Skin epidermis (tissue), 12 donors: Measurements from ENCODE around the gene STK11.

Source experiments
- H3K27ac ChIP-seq, 21 experiments: fragments of 200-600 bp; sonication (generic) in 11 of 21; one replicate each; pipeline ENCODE4 v1.5.0; 2020; ENCODE audit warnings: mild to moderate bottlenecking in 3 of 21, inconsistent platforms in 2 of 21, moderate library complexity in 2 of 21
- H3K4me3 ChIP-seq, 7 experiments: fragments of 200-600 bp; sonication (generic) in 2 of 7; one replicate each; pipeline ENCODE4 v1.5.0; 2020; ENCODE audit warnings: inconsistent platforms in 2 of 7, mild to moderate bottlenecking in 2 of 7, moderate library complexity in 1 of 7

Gene STK11

GRCh38 chr19:1220976-1221903 lies 15.7 kb downstream of the STK11 start:
- Histone ChIP-seq H3K27ac (peak overlapping the region in 5 of 21 experiments; percentile 4 to 64 (median 21)), H3K4me3 (no peak overlapping the region)

- H3K27ac ChIP-seq: peak overlapping the region in 4 of 21 experiments; percentile 0 to 64 (median 32)
- H3K4me3 ChIP-seq: no peak overlapping the region
Observed at GRCh38 chr19:1221904-1222255, 16.3 kb downstream of the STK11 start.

- peak overlapping the region in 2 of 21 experiments; percentile 0 to 64 for H3K27ac ChIP-seq
- no peak overlapping the region for H3K4me3 ChIP-seq
Observed at GRCh38 chr19:1222394-1222793, 16.8 kb downstream of the STK11 start.

GRCh38 chr19:1223018-1223855 lies 17.7 kb downstream of the STK11 start:
- Histone ChIP-seq H3K27ac (no peak overlapping the region), H3K4me3 (no peak overlapping the region)

GRCh38 chr19:1224047-1224825 lies 18.7 kb downstream of the STK11 start:
- H3K27ac ChIP-seq: no peak overlapping the region

GRCh38 chr19:1224847-1225246 lies 19.3 kb downstream of the STK11 start:
- peak overlapping the region in 1 of 21 experiments; percentile 39 for H3K27ac ChIP-seq
- H3K4me3 ChIP-seq: no peak overlapping the region

More at GRCh38 chr19:1224047-1224825, 18.7 kb downstream of the STK11 start:
- no peak overlapping the region for H3K4me3 ChIP-seq

- peak overlapping the region in 1 of 21 experiments; percentile 39 for H3K27ac ChIP-seq
- no peak overlapping the region for H3K4me3 ChIP-seq
Observed at GRCh38 chr19:1225440-1226226, 20.1 kb downstream of the STK11 start.

- Histone ChIP-seq H3K4me3 (no peak overlapping the region), H3K27ac (no peak overlapping the region)
Observed at GRCh38 chr19:1226227-1226518, 20.6 kb downstream of the STK11 start.

- Histone ChIP-seq H3K4me3 (no peak overlapping the region), H3K27ac (peak overlapping the region in 1 of 21 experiments; percentile 17)
Observed at GRCh38 chr19:1226522-1227303, 21.1 kb downstream of the STK11 start.

GRCh38 chr19:1227304-1228054 lies 21.9 kb downstream of the STK11 start:
- peak overlapping the region in 1 of 21 experiments; percentile 17 for H3K27ac ChIP-seq
- no peak overlapping the region for H3K4me3 ChIP-seq

- H3K4me3 ChIP-seq: no peak overlapping the region
- H3K27ac ChIP-seq: no peak overlapping the region
Observed at GRCh38 chr19:1228161-1228957, 22.8 kb downstream of the STK11 start.

- Histone ChIP-seq H3K4me3 (no peak overlapping the region), H3K27ac (no peak overlapping the region)
Observed at GRCh38 chr19:1229056-1229923, 23.7 kb downstream of the STK11 start.

GRCh38 chr19:1229924-1230782 lies 24.6 kb downstream of the STK11 start:
- no peak overlapping the region for H3K27ac ChIP-seq
- no peak overlapping the region for H3K4me3 ChIP-seq

GRCh38 chr19:1230783-1231489 lies 25.4 kb downstream of the STK11 start:
- Histone ChIP-seq H3K4me3 (no peak overlapping the region), H3K27ac (no peak overlapping the region)
